GM12878 (cell line): ENCODE results near the gene SEMA5A.

ENCODE experiments used
- BCL11A ChIP-seq: IDR thresholded peaks from 2 replicates; pipeline ENCODE4 v1.6.1; 2011; ENCODE audit warnings: low read depth, low read length
- BHLHE40 ChIP-seq, 2 experiments: fragments of 450-650 bp in 1 of 2; IDR thresholded peaks; 2 replicates each; pipeline ENCODE4 v1.6.1; 2011 to 2017; ENCODE audit warnings: low read depth in 2 of 2, borderline replicate concordance in 1 of 2, improper control_type of control experiment in 1 of 2, low read length in 1 of 2, mild to moderate bottlenecking in 1 of 2
- CREB1 ChIP-seq: IDR thresholded peaks from 2 replicates; pipeline ENCODE4 v1.6.1; 2012; ENCODE audit warnings: low read depth, mild to moderate bottlenecking, inconsistent platforms
- EP300 ChIP-seq, 2 experiments: fragments of 150-350 bp in 1 of 2; IDR thresholded peaks; 2 replicates each; pipeline ENCODE4 v1.6.1; 2011 to 2012; ENCODE audit warnings: low read depth in 2 of 2, low read length in 2 of 2, borderline replicate concordance in 1 of 2, improper control_type of control experiment in 1 of 2, inconsistent platforms in 1 of 2; ENCODE audit not compliant: control insufficient read depth in 1 of 2
- EZH2 ChIP-seq: IDR thresholded peaks from 2 replicates; pipeline ENCODE4 v1.6.1; 2012; ENCODE audit warnings: low read depth, mild to moderate bottlenecking, control low read depth, inconsistent platforms, low read length, borderline replicate concordance; ENCODE audit not compliant: control insufficient read depth
- POLR2A ChIP-seq: IDR thresholded peaks from 2 replicates; pipeline ENCODE4 v1.6.1; 2011; ENCODE audit warnings: low read depth, mild to moderate bottlenecking, low read length
- SIN3A ChIP-seq: IDR thresholded peaks from 2 replicates; pipeline ENCODE4 v1.6.1; 2012; ENCODE audit warnings: low read depth, low read length, improper control_type of control experiment
- SMC3 ChIP-seq: IDR thresholded peaks from 2 replicates; pipeline ENCODE4 v1.6.1; 2011; ENCODE audit warnings: low read length, improper control_type of control experiment, borderline replicate concordance
- SUPT20H ChIP-seq: IDR thresholded peaks from 2 replicates; pipeline ENCODE4 v1.6.1; 2011; ENCODE audit warnings: low read depth, mild to moderate bottlenecking, low read length, moderate library complexity, borderline replicate concordance; ENCODE audit not compliant: control insufficient read depth
- TF ChIP-seq, protein P1 (sequence below), 3 experiments: IDR thresholded peaks in 2 of 3; conservative IDR thresholded peaks in 1 of 3; 2 replicates each; pipeline ENCODE4 v1.5.1; 2011; ENCODE audit warnings: low read depth in 3 of 3, low read length in 3 of 3, mild to moderate bottlenecking in 3 of 3, control low read depth in 2 of 3, moderate library complexity in 2 of 3, inconsistent platforms in 1 of 3, mixed read lengths in 1 of 3; ENCODE audit not compliant: control insufficient read depth in 2 of 3, insufficient read depth in 1 of 3; ENCODE audit errors: extremely low read depth in 1 of 3

DNA sequence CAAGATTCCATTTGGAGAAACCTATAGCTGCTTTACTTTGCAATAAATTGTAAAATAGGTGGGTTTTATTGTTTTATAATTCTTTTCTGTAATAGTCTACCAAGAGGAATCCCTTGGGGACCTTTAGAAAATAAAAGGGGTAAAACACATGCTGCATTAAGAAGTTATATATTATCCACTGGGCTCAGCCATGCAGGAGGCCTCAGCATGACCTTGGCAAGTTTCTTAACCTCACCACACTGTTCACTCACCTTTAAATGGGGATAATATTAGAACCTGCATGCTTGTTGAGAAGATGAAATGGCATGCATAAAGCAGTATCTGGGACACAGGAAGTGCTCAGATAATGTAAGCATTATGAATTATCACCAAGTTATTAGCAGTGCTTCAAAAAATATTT lies 120.2 kb downstream of the SEMA5A start:
- TF ChIP-seq, protein P1, sequence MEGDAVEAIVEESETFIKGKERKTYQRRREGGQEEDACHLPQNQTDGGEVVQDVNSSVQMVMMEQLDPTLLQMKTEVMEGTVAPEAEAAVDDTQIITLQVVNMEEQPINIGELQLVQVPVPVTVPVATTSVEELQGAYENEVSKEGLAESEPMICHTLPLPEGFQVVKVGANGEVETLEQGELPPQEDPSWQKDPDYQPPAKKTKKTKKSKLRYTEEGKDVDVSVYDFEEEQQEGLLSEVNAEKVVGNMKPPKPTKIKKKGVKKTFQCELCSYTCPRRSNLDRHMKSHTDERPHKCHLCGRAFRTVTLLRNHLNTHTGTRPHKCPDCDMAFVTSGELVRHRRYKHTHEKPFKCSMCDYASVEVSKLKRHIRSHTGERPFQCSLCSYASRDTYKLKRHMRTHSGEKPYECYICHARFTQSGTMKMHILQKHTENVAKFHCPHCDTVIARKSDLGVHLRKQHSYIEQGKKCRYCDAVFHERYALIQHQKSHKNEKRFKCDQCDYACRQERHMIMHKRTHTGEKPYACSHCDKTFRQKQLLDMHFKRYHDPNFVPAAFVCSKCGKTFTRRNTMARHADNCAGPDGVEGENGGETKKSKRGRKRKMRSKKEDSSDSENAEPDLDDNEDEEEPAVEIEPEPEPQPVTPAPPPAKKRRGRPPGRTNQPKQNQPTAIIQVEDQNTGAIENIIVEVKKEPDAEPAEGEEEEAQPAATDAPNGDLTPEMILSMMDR (IDR thresholded peaks at IDR 0.05 in 2 of 3, conservative IDR thresholded peaks at IDR 0.05 in 1 of 3; ENCODE audit: control insufficient read depth in 2 of 3, extremely low read depth in 1 of 3, insufficient read depth in 1 of 3, low read depth in 3 of 3, low read length in 3 of 3), result no peak
- TF ChIP-seq EP300 (IDR thresholded peaks at IDR 0.05; ENCODE audit: borderline replicate concordance in 1 of 2, control insufficient read depth in 1 of 2, low read depth in 2 of 2, low read length in 2 of 2) (no peak), EZH2 (no peak), SUPT20H (no peak), BHLHE40 (IDR thresholded peaks at IDR 0.05; ENCODE audit: borderline replicate concordance in 1 of 2, low read depth in 2 of 2, low read length in 1 of 2) (no peak), SIN3A (no peak), BCL11A (no peak), POLR2A (no peak), SMC3 (no peak), CREB1 (no peak)
